ENCODE data around the gene TMCO1.
"Not testable (repeated sequence)": the region's sequence is repeated elsewhere in the genome, so short reads cannot be mapped to it uniquely, and the experiment has no call there.

Gene TMCO1

GRCh38 chr1:165768513-165769394, at the start of gene TMCO1:
TSS of gene TMCO1 (minus strand) at chr1:165768868. CDS start at chr1:165768751, 117 bp downstream.
- peak; percentile 99 for DNase-seq (ENCODE audit: low read depth)

- DNase-seq (ENCODE audit: low read depth): no peak
These were observed 48.3 kb upstream of the TMCO1 start for GRCh38 chr1:165816826-165817497.

DNA sequence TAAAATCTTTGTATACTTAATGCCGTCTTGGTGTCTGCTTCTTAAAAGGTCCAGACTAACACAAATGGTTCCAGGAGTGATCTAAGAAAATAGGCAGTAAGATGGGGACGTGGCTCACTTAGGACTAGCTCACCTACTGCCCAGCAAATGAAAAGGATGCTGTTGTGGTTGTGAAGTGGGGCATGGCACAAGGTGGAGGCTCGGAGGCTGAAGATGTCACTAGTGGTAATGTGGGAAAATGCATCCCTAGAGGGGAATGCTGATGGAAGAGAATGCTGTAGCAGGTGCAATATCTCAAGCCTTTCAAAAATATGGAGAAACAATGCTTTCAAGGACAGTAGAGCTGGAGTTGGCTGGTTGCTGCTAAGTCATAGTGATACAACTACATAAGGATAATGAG, 47.5 kb upstream of the TMCO1 start:
- DNase-seq (ENCODE audit: low read depth): no peak

GRCh38 chr1:165815725-165816124, 47.1 kb upstream of the TMCO1 start:
- peak; percentile 60 for DNase-seq (ENCODE audit: low read depth)

- no peak for DNase-seq (ENCODE audit: low read depth)
These were observed 38.9 kb upstream of the TMCO1 start for GRCh38 chr1:165807613-165808012.

DNA sequence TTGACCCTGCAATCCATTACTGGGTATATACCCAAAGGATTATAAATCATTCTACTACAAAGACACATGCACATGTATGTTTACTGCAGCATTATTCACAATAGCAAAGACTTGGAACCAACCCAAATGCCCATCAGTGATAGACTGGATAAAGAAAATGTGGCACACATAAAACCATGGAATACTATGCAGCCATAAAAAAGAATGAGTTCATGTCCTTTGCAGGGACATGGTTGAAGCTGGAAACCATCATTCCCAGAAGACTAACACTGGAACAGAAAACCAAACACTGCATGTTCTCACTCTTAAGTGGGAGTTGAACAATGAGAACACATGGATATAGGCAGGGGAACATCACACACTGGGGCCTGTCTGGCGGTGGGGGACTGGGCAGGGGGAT, 35.8 kb upstream of the TMCO1 start:
- not testable (repeated sequence) for DNase-seq (ENCODE audit: low read depth)

DNA sequence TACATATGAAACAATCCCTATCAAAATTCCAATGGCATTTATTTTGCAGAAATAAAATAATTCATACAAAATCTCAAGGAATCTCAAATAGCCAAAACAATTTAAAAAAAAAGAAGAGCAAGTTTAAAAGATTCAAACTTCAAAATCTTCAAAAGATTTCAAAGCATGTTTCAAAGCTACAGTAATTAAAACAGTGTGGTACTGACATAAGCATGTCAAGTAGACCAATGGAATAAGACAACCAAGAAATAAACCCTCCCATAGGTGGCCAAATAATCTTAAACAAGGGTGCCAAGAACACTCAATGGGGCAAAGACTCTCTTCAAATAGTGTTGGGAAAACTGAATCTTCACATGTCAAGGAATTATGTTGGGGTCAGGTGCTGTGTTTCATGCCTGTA, 30.7 kb upstream of the TMCO1 start:
- no peak for DNase-seq (ENCODE audit: low read depth)

DNA sequence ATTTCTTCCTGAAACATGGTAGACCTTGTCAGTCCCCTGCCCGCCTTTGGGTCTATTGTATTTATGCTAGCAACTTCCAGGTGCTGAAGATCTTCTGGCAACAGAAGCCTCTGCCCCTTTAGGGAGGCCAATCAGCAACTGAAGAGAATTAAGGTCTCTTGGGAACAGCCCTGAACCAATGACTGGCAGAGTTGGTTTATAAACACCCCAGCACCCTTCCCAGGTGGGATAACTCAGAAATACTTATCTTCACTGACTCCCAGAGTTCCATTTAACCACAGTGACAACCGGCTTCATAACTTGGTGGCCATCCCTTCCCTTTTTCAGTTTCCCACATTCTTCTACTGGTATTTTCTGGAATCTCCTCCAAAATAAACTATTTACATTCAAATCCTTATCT, 27.2 kb upstream of the TMCO1 start:
- no peak for DNase-seq (ENCODE audit: low read depth)

DNA sequence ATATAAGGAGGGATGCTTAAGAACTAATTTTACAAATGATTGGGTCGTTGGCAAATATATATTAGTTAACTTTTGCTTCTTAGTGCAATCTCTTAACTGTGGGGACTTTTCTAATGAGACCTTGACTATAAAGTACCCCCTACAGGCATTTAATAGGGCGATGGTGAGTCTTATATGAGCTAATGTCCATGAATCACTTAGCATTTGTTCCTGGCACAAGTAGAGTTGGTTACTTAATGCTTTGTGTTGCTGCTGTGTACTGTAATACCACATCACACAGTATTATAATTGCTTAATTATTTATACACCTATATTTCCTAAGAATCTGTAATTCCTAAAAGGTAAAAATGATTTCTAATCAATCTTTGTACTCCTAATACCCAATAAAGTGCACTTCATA, 25.3 kb upstream of the TMCO1 start:
- peak; percentile 49 for DNase-seq (ENCODE audit: low read depth)

- DNase-seq (ENCODE audit: low read depth): no peak
These were observed 19.1 kb upstream of the TMCO1 start for GRCh38 chr1:165787741-165788140.

GRCh38 chr1:165783519-165783918, 14.9 kb upstream of the TMCO1 start:
- DNase-seq (ENCODE audit: low read depth): not testable (repeated sequence)

DNA sequence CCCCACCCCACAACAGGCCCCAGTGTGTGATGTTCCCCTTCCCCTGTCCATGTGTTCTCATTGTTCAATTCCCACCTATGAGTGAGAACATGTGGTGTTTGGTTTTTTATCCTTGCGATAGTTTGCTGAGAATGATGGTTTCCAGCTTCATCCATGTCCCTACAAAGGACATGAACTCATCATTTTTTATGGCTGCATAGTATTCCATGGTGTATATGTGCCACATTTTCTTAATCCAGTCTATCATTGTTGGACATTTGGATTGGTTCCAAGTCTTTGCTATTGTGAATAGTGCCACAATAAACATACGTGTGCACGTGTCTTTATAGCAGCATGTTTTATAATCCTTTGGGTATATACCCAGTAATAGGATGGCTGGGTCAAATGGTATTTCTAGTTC, 9.5 kb upstream of the TMCO1 start:
- not testable (repeated sequence) for DNase-seq (ENCODE audit: low read depth)

GRCh38 chr1:165773324-165773965, 4.8 kb upstream of the TMCO1 start:
- peak; percentile 88 for DNase-seq (ENCODE audit: low read depth)

- no peak for DNase-seq (ENCODE audit: low read depth)
These were observed 4.1 kb upstream of the TMCO1 start for GRCh38 chr1:165772739-165773138.

GRCh38 chr1:165764277-165764676, 4.4 kb downstream of the TMCO1 start:
- DNase-seq (ENCODE audit: low read depth): no peak

DNA sequence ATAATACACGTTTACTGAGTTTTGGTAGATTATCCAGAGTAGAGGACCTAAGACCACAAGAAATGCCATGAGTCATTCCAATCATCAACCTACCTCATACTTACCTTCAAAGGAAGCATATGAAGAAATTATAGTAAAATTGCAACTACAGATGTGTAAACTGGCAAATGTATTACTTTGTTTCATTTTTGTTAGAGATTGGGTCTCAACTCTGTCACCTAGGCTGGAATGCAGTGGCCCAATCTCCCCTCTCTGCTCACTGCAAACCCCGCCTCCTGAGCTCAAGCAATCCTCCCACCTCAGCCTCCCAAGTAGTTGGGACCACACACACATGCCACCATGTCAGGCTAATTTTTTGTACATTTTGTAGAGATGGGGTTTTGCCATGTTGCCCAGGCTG, 5.2 kb downstream of the TMCO1 start:
- DNase-seq (ENCODE audit: low read depth): no peak

- DNase-seq (ENCODE audit: low read depth): no peak
These were observed 5.9 kb downstream of the TMCO1 start for GRCh38 chr1:165762725-165763124.

DNA sequence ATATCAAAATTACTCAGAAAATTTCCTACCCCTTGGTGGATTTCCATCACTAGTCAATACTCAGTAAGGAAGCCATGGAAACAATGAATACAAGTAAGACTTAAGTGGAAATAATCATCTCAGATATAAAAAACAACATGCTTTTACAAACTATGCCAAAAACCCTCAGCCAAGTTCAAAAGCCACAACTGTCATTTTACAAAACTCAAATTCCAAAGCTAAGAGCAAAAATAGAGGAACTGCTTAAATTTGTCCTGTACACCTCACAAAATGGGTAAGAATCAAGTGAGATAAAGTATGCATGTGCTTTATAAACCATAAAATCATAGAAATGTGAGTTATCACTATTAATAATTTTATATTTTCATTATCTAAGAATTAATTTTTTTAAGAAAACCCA, 9.6 kb downstream of the TMCO1 start:
- no peak for DNase-seq (ENCODE audit: low read depth)

DNA sequence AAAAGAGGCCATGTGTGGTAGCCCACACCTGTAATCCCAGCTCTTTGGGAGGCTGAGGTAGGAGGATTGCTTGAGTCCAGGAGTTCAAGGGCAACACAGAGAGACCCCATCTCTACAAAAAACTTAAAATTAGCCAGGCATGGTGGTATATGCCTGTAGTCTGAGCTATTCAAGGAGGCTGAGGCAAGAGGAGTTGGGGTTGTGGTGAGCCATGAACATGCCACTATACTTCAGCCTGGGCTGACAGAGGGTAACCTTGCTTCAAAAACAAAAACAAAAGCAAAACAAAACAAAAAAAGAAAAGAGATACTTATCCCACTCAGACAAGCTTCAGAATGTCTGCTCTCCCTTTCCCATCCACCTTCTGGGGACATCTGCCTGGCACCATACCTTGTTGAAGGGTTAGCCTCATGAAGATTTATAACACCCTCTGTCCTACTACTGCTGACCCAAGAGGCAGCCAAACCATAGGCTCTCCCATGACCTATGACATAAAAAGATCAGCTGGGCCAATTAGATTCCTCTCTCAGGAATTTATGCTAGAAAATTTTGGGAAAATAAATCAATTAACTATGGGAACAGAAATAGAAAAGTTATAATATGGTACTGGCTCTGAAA, 13.2 kb downstream of the TMCO1 start:
- no peak for DNase-seq (ENCODE audit: low read depth)

DNA sequence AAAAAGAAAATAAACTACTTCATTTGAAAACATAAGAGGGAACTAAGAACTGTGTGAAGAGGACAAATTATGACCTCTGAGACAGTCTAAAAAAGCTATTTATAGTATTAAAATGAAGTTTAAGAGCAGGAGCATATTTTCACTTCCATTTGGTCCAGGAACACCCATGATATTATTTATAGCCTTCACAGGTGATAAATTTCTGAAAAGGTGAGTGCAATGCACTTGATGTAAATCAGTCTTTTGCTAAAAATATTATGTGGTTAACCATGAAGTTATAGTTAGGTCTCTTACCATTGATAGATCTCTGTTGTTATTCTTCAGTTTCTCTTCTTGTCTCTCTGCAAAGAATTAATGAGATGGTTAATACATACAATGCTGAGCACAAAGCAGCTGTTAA, 14.7 kb downstream of the TMCO1 start:
- DNase-seq (ENCODE audit: low read depth): no peak

GRCh38 chr1:165748550-165748949, 20.1 kb downstream of the TMCO1 start:
- DNase-seq (ENCODE audit: low read depth): no peak

- no peak for DNase-seq (ENCODE audit: low read depth)
These were observed 20.8 kb downstream of the TMCO1 start for GRCh38 chr1:165747632-165748447.

All from iris pigment epithelial cell (primary cell).